OCI-LY1 (cell line): Measurements from ENCODE around the gene OPRM1.

Source experiments
- EZH2 ChIP-seq: fragments of 200-600 bp; sonication (generic), shearing (Covaris generic); IDR thresholded peaks from 2 replicates; pipeline ENCODE4 v1.8.0; 2017; ENCODE audit warnings: borderline replicate concordance, mixed run types, mild to moderate bottlenecking, antibody characterized with exemption, low read length, moderate library complexity, mixed read lengths
- TF ChIP-seq, protein P1 (sequence below): fragments of 200-600 bp; sonication (generic), shearing (Covaris generic); IDR thresholded peaks from 2 replicates; pipeline ENCODE4 v1.5.1; 2017; ENCODE audit warnings: mild to moderate bottlenecking, antibody characterized with exemption, low read length, moderate library complexity, mixed read lengths

DNA sequence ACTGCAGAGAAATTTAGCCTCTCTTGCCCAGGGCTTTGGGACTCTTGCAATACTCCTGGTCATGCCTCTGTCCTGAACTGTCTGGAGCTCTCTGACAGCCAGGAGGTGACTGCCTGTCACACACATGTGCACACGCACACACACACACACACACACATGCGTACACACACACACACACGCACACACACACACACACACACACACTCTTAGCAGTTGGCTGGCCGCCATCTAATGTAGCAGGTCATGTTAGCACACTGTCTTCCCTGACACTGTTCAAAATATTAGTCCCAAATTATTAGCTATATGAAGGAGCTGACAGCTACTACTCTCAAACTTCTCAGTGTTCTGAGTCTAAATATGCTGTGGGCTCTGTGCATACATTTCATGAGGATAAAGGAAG lies 256.7 kb downstream of the OPRM1 start:
- TF ChIP-seq, protein P1, sequence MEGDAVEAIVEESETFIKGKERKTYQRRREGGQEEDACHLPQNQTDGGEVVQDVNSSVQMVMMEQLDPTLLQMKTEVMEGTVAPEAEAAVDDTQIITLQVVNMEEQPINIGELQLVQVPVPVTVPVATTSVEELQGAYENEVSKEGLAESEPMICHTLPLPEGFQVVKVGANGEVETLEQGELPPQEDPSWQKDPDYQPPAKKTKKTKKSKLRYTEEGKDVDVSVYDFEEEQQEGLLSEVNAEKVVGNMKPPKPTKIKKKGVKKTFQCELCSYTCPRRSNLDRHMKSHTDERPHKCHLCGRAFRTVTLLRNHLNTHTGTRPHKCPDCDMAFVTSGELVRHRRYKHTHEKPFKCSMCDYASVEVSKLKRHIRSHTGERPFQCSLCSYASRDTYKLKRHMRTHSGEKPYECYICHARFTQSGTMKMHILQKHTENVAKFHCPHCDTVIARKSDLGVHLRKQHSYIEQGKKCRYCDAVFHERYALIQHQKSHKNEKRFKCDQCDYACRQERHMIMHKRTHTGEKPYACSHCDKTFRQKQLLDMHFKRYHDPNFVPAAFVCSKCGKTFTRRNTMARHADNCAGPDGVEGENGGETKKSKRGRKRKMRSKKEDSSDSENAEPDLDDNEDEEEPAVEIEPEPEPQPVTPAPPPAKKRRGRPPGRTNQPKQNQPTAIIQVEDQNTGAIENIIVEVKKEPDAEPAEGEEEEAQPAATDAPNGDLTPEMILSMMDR: no peak
- no peak for TF ChIP-seq EZH2
